ENCODE results near the gene NPB.

DNA sequence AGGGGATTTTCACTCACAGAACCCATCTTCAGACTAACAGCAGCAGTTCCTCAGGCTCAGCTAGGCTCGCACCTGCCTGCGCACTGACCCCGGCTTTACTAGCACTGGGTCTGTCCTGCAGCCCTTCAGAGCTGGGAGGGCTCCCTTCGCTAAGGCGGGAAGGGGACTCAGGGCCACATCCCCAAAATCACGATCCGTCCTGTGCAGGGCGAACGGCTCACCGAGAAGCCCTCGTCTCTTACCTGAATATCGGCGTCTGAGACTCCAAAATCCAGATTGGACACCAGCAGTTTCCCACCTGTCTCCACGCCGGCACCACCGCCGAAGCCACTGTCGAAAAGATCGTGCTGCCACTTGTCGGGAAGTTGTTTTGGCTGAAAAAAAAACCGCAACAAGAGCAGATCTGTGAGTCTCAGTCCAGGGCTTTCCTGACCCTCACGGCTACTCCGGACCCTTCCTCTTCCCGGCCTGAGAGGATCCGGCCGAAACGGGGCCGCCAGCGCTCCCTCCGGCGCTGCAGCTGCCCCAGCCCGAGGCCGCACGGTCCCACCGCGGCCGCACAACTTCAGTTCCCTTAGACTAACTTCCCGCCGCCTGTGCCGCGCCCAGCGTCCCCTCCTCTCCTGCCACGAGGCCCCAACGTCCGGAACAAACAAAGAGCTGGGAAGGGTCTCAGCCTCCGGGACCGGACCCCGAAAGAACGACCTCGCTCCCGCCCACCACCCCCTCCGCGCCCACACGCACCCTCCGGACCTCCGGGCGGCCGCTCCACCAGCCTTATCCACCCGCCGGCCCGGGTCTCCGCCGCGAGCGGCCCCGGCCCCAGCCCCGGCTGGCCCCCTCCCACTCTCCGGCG lies 11.4 kb upstream of the NPB start:
- TF ChIP-seq, protein P1, sequence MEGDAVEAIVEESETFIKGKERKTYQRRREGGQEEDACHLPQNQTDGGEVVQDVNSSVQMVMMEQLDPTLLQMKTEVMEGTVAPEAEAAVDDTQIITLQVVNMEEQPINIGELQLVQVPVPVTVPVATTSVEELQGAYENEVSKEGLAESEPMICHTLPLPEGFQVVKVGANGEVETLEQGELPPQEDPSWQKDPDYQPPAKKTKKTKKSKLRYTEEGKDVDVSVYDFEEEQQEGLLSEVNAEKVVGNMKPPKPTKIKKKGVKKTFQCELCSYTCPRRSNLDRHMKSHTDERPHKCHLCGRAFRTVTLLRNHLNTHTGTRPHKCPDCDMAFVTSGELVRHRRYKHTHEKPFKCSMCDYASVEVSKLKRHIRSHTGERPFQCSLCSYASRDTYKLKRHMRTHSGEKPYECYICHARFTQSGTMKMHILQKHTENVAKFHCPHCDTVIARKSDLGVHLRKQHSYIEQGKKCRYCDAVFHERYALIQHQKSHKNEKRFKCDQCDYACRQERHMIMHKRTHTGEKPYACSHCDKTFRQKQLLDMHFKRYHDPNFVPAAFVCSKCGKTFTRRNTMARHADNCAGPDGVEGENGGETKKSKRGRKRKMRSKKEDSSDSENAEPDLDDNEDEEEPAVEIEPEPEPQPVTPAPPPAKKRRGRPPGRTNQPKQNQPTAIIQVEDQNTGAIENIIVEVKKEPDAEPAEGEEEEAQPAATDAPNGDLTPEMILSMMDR (IDR thresholded peaks at IDR 0.05), result no peak
- TF ChIP-seq EZH2 (IDR thresholded peaks at IDR 0.05; ENCODE audit: borderline replicate concordance, insufficient read depth, low read depth, low read length, poor library complexity, severe bottlenecking), result no peak

Data from B cell (primary cell).